Medulla oblongata (tissue), 1 donor: ENCODE results near the gene DENND2D.
A peak's percentile ranks its signal among the peaks of the same experiment; 100 is the strongest.

Experiments used
- DNase-seq: peaks from one replicate; pipeline ENCODE4 v3.0.0-alpha.2; 2015; ENCODE audit errors: extremely low spot score

The DENND2D gene

GRCh38 chr1:111202707-111203623 lies 2.5 kb upstream of the DENND2D start:
- no peak for DNase-seq

GRCh38 chr1:111202366-111202706 lies 1.9 kb upstream of the DENND2D start:
- DNase-seq, result no peak

- no peak for DNase-seq
These were observed 1.0 kb upstream of the DENND2D start for GRCh38 chr1:111201275-111202090.

- no peak for DNase-seq
These were observed 336 bp upstream of the DENND2D start for GRCh38 chr1:111200802-111201161.

- DNase-seq, result no peak
These were observed 1.1 kb downstream of the DENND2D start for GRCh38 chr1:111199329-111199728.

GRCh38 chr1:111198836-111199235 lies 1.6 kb downstream of the DENND2D start:
- no peak for DNase-seq

GRCh38 chr1:111197598-111198284 lies 2.7 kb downstream of the DENND2D start:
- no peak for DNase-seq

GRCh38 chr1:111196213-111196612 lies 4.2 kb downstream of the DENND2D start:
- DNase-seq, result no peak

GRCh38 chr1:111195002-111195684 lies 5.3 kb downstream of the DENND2D start:
- no peak for DNase-seq

- DNase-seq, result no peak
These were observed 6.5 kb downstream of the DENND2D start for GRCh38 chr1:111193712-111194480.

- peak; percentile 72 for DNase-seq
These were observed 7.6 kb downstream of the DENND2D start for GRCh38 chr1:111192658-111193519.

- no peak for DNase-seq
These were observed 8.4 kb downstream of the DENND2D start for GRCh38 chr1:111192074-111192473.

GRCh38 chr1:111191496-111191895 lies 8.9 kb downstream of the DENND2D start:
- DNase-seq, result no peak

GRCh38 chr1:111190931-111191451 lies 9.5 kb downstream of the DENND2D start:
- DNase-seq, result no peak

- DNase-seq, result no peak
These were observed 15.8 kb downstream of the DENND2D start for GRCh38 chr1:111184663-111185062.

GRCh38 chr1:111183308-111184069 lies 17.0 kb downstream of the DENND2D start:
- no peak for DNase-seq

- DNase-seq, result no peak
These were observed 18.4 kb downstream of the DENND2D start for GRCh38 chr1:111182052-111182451.

GRCh38 chr1:111179968-111180533 lies 20.4 kb downstream of the DENND2D start:
- no peak for DNase-seq

GRCh38 chr1:111176678-111177077 lies 23.8 kb downstream of the DENND2D start:
- DNase-seq, result no peak
